ENCODE measurements around the gene ZPLD1.

The ZPLD1 gene

DNA sequence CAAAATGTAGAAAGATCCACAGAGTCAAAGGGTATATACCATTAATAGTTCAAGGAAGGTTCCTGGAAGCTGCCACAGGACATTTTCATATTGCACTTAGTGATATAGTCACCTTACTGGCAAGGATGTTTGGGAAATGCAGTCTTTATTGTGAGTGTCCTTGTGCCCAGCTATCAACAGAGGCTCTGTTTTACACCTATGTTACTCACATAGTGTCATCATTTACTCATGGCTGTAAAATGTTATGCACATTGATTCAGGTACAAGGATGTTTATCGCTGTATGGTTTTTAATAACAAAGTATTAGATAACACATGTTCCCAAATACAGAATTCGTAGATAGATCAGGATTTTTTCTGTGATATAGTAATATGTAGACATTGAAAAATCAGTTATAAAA, 50.9 kb downstream of the ZPLD1 start:
- TF ChIP-seq TAF1 (IDR thresholded peaks at IDR 0.05; ENCODE audit: borderline replicate concordance, insufficient read depth, low read length) = no peak
- TF ChIP-seq SIN3A (IDR thresholded peaks at IDR 0.05; ENCODE audit: borderline replicate concordance, insufficient read depth, low read length) = no peak
- no peak for TF ChIP-seq FOXP2 (optimal IDR thresholded peaks at IDR 0.05; ENCODE audit: borderline replicate concordance, extremely low read depth, extremely low read length, insufficient read depth)
- TF ChIP-seq, protein P1, sequence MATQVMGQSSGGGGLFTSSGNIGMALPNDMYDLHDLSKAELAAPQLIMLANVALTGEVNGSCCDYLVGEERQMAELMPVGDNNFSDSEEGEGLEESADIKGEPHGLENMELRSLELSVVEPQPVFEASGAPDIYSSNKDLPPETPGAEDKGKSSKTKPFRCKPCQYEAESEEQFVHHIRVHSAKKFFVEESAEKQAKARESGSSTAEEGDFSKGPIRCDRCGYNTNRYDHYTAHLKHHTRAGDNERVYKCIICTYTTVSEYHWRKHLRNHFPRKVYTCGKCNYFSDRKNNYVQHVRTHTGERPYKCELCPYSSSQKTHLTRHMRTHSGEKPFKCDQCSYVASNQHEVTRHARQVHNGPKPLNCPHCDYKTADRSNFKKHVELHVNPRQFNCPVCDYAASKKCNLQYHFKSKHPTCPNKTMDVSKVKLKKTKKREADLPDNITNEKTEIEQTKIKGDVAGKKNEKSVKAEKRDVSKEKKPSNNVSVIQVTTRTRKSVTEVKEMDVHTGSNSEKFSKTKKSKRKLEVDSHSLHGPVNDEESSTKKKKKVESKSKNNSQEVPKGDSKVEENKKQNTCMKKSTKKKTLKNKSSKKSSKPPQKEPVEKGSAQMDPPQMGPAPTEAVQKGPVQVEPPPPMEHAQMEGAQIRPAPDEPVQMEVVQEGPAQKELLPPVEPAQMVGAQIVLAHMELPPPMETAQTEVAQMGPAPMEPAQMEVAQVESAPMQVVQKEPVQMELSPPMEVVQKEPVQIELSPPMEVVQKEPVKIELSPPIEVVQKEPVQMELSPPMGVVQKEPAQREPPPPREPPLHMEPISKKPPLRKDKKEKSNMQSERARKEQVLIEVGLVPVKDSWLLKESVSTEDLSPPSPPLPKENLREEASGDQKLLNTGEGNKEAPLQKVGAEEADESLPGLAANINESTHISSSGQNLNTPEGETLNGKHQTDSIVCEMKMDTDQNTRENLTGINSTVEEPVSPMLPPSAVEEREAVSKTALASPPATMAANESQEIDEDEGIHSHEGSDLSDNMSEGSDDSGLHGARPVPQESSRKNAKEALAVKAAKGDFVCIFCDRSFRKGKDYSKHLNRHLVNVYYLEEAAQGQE (IDR thresholded peaks at IDR 0.05; ENCODE audit: insufficient read depth in 1 of 2, low read depth in 2 of 2, low read length in 2 of 2) = no peak
- no peak for TF ChIP-seq POLR2AphosphoS5 (IDR thresholded peaks at IDR 0.05; ENCODE audit: low read depth, low read length)

DNA sequence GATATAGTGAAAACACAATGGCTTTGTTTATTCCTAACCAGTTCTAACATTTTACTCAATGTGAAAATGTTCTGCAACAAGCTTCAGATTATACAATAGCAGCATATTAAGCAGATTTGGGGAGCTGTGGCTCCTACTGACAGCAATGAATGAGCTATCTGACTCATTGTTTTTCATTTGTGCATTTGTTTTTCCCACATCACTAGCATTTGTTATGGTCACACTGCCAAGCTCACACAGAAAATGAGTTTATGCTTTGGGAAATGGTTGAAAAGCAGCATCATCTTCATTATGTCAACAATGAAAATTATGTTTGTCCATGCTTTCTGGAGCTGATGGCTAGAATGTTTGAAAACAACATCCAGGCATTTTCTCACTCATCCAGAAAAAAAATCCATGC, 53.5 kb downstream of the ZPLD1 start:
- TF ChIP-seq POLR2AphosphoS5 (IDR thresholded peaks at IDR 0.05; ENCODE audit: low read depth, low read length) = no peak
- TF ChIP-seq FOXP2 (optimal IDR thresholded peaks at IDR 0.05; ENCODE audit: borderline replicate concordance, extremely low read depth, extremely low read length, insufficient read depth) = no peak
- TF ChIP-seq SIN3A (IDR thresholded peaks at IDR 0.05; ENCODE audit: borderline replicate concordance, insufficient read depth, low read length) = no peak
- no peak for TF ChIP-seq TAF1 (IDR thresholded peaks at IDR 0.05; ENCODE audit: borderline replicate concordance, insufficient read depth, low read length)

- TF ChIP-seq POLR2AphosphoS5 (IDR thresholded peaks at IDR 0.05; ENCODE audit: low read depth, low read length) = no peak
- TF ChIP-seq, protein P1 (IDR thresholded peaks at IDR 0.05; ENCODE audit: insufficient read depth in 1 of 2, low read depth in 2 of 2, low read length in 2 of 2) = no peak
- TF ChIP-seq FOXP2 (optimal IDR thresholded peaks at IDR 0.05; ENCODE audit: borderline replicate concordance, extremely low read depth, extremely low read length, insufficient read depth) = no peak
- TF ChIP-seq TAF1 (IDR thresholded peaks at IDR 0.05; ENCODE audit: borderline replicate concordance, insufficient read depth, low read length) = no peak
- TF ChIP-seq SIN3A (IDR thresholded peaks at IDR 0.05; ENCODE audit: borderline replicate concordance, insufficient read depth, low read length) = no peak
Observed at GRCh38 chr3:102492300-102492699, 57.5 kb downstream of the ZPLD1 start.

GRCh38 chr3:102497571-102497970, 62.8 kb downstream of the ZPLD1 start:
- TF ChIP-seq, protein P1 (IDR thresholded peaks at IDR 0.05; ENCODE audit: insufficient read depth in 1 of 2, low read depth in 2 of 2, low read length in 2 of 2) = no peak
- TF ChIP-seq FOXP2 (optimal IDR thresholded peaks at IDR 0.05; ENCODE audit: borderline replicate concordance, extremely low read depth, extremely low read length, insufficient read depth) (no peak), SIN3A (IDR thresholded peaks at IDR 0.05; ENCODE audit: borderline replicate concordance, insufficient read depth, low read length) (no peak), POLR2AphosphoS5 (IDR thresholded peaks at IDR 0.05; ENCODE audit: low read depth, low read length) (no peak), TAF1 (IDR thresholded peaks at IDR 0.05; ENCODE audit: borderline replicate concordance, insufficient read depth, low read length) (no peak)

- TF ChIP-seq TAF1 (IDR thresholded peaks at IDR 0.05; ENCODE audit: borderline replicate concordance, insufficient read depth, low read length) = no peak
- TF ChIP-seq, protein P1 (IDR thresholded peaks at IDR 0.05; ENCODE audit: insufficient read depth in 1 of 2, low read depth in 2 of 2, low read length in 2 of 2) = no peak
- TF ChIP-seq FOXP2 (optimal IDR thresholded peaks at IDR 0.05; ENCODE audit: borderline replicate concordance, extremely low read depth, extremely low read length, insufficient read depth) = no peak
- no peak for TF ChIP-seq POLR2AphosphoS5 (IDR thresholded peaks at IDR 0.05; ENCODE audit: low read depth, low read length)
Observed at GRCh38 chr3:102505542-102505941, 70.7 kb downstream of the ZPLD1 start.

All from PFSK-1 (cell line).